Stimulated activated naive CD4-positive, alpha-beta T cell (primary cell): ENCODE results near the gene SERPIND1.
A peak's percentile ranks its signal among the peaks of the same experiment; 100 is the strongest.
"Not testable (repeated sequence)": the region's sequence is repeated elsewhere in the genome, so short reads cannot be mapped to it uniquely, and the experiment has no call there.

Experiments used
- DNase-seq, 6 experiments: peaks; one replicate each; lab custom pipeline; 2025; lab: John Stamatoyannopoulos, UW

The SERPIND1 gene, protein sequence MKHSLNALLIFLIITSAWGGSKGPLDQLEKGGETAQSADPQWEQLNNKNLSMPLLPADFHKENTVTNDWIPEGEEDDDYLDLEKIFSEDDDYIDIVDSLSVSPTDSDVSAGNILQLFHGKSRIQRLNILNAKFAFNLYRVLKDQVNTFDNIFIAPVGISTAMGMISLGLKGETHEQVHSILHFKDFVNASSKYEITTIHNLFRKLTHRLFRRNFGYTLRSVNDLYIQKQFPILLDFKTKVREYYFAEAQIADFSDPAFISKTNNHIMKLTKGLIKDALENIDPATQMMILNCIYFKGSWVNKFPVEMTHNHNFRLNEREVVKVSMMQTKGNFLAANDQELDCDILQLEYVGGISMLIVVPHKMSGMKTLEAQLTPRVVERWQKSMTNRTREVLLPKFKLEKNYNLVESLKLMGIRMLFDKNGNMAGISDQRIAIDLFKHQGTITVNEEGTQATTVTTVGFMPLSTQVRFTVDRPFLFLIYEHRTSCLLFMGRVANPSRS

DNA sequence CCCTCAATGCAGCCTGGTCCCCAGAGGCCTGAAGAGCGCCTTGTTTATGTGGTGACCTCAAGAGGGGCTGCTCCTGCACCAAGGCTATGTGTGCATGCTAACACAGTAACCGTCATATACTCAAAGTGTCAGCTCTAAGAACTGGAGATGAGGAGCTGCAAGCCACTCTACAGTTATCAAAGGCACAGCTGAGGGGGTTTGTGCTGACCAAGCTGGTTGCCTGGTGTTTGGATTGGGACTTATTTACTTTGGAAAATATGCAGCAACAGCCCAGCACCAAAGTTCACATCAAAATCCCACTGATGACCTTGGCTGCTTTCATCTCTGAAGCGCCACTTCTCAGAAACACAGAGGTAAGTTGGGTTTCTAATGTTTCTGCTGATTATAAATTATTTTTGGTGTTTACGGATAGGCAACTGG lies at the start of gene SERPIND1:
TSS of gene SERPIND1 (plus strand) at position 321 of the 420 bp plus-strand sequence. CDS start 5,200 bp downstream, outside the sequence.
- no peak for DNase-seq

GRCh38 chr22:20724676-20725454 lies 49.0 kb upstream of the SERPIND1 start:
- no peak for DNase-seq

GRCh38 chr22:20725987-20726558 lies 47.8 kb upstream of the SERPIND1 start:
- no peak for DNase-seq

DNA sequence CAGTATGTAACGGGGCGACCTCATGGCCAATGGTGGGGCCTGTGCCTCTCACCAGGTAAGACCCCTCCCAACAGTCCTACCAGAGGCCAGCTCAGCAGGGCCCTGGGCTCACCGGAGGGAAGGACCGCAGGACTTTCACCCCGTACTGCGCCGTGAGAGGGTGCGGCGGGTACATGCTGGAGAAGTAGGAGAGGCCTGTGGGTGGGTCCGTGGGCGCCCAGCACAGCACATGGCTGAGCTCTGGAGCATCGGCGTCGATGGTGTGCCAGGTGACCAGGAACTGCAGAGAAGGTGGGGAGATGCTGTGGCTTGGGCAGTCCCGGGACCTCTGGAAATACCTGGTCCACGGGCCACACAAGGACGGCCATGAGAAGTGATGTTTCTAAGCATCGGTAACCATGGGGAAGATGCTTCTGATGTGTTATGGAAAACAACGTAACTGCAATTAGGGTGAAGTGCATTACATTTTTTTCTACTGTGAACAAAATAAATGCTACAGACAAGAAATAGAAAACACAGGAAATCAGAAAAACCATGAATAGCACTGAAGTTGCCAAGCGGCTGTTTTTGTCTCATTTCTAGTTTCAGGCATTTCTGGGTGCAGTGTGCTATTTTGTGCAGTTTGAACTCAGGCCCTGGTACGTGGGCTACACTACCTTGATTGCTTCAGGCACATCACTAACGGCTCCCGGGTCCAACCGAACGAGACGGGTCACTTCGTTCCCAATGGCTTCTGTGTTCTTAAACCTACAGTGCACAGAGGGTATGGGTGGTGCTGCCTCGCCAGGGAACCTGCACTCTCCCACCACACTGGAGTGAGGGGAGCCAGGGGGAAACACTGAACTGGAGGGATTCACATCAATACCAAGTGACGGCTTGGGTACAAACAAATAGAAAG lies 46.5 kb upstream of the SERPIND1 start:
- no peak for DNase-seq

DNA sequence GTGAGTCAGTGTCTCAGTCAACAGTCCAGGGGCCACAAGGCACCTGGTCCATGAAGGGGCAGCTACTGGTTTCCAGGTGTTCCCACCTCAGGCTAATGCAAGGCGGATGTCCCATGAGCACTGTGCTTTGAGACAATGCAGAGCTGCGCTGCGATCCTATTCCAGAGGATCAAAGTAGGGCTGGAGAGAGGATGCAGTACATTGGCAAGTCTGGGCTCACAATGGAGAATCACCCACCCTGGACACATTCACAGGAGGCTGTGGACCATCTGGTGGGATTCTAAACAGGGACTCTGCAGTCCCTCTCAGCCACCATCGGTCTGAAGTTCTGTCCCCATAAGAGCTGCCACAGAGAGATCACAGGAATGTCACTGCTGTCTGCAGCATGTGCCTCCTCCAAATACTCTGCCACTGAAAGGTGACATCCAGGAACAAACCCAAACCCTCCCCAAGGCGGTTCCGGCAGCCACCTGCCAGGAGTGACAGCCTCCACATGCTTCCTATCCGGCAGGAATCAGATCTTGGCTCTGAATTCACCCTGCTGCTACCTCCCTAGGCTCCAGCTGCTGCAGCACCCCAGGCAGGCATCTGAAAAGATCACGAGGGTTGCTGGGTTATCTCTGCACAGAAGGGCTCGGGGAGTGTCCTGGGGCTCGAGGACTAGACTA lies 45.3 kb upstream of the SERPIND1 start:
- DNase-seq, result no peak

DNA sequence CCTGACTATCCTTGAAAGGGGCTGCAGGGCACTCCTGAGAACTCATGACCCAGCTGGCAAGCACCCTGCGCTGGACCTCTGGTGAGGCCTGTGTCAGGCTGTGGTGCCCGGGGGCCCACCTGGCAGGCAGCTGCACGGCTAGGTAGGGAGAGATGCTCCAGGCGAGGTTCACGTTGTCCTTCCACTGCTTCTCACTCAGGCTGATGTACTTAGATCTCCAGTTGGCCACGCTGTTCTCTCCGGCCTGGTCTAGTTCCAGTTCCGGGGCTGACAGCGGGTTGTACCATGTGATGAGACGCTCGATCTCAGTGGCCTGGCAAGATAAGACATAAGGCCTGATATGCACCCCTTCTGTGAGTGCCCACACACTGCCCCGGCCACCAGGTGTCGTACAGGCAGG lies 44.7 kb upstream of the SERPIND1 start:
- no peak for DNase-seq

- DNase-seq, result not testable (repeated sequence)
Measured at GRCh38 chr22:20732431-20732830, 41.5 kb upstream of the SERPIND1 start.

DNA sequence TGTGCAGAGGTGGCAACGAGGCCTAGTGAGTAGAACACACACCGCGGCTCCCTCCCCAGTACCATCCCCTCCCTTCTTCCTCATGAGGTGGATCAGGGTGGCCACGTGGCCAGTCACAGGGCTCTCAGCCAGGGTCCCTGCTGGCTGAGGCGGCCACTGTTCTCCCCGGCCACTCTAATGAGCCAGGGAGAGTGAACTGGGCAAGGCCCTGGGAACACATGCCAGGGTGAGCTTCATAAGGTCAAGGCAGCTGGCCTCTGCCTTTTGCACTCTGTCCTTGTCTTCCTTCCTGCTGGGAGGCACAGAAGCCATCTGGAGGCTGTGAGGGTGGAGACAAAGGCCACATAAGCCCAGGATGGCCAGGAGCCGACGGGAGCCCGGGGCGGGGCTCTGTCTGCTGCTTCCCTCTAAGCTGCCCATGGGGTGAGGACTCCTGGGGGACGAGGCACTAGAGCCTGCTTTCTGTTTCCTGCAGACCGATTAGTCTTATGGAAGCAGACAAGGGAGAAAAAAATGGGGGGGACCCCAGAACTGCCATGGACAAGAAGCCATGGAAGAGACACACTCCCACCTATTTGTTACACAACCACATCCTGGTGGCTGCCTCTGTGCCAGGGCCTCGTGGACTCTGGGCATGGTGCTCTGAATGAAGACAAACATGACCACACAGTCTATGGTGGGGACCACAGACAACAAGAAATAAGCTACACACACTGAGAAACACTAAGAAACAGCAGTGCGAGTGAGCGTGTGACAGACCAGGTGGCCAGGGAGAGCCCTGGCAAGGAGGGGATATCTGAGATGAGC lies 38.4 kb upstream of the SERPIND1 start:
- DNase-seq, result not testable (repeated sequence)

DNA sequence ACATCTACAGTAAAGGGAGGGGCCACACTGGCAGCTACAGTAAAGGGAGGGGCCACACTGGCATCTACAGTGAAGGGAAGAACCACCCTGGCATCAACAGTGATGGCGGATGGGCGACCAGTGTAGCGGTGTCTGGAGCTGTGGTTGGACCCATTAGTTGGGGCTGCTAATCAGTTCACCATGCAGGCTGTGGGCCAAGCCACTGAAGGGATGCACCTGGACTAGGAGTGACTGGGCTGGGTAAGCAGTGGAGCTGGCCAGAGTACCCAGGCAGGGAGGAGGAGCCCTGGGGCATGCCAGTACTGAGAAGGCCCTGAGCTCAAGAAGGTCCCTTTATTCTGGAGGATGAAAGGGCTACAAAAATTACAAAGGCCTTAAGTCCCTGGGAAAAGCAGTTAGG lies 37.0 kb upstream of the SERPIND1 start:
- not testable (repeated sequence) for DNase-seq

GRCh38 chr22:20738394-20739089 lies 35.4 kb upstream of the SERPIND1 start:
- DNase-seq, result no peak

DNA sequence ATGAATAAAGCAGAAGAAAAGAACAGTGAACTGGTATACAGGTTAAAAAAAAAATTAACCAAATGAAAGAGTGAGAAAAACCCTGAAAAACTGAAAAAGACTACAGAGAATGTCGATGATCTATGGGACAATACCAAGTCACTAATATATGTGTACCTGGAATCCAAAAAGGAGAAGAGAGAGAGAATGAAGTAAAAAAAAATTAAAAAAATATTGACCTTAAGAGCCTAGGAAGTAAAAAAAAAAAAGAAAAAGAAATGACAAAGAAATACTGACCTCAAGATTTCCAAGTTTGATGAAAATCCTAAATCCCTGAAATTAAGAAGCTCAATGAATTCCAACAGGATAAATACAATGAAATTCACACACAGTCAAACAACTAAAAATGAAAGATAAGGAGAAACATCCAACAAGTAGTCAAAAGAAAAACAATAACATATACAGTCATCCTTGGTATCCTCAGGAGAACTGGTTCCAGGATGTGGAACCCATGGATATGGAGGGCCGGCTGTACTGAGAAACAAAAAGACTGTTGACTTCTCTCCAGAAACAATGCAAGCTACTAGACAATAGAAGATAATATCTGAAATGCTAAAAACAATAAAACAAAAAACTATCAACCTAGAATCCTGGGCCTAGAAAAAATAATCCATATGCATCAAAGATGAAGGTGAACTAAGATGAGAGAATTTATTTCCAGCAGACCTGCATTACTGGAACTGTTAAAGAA lies 33.5 kb upstream of the SERPIND1 start:
- no peak for DNase-seq

- no peak for DNase-seq
Measured at GRCh38 chr22:20741008-20741633, 32.8 kb upstream of the SERPIND1 start.

GRCh38 chr22:20741634-20742581 lies 32.0 kb upstream of the SERPIND1 start:
- peak in 5 of 6 experiments; percentile 7 to 49 (median 24) for DNase-seq

DNA sequence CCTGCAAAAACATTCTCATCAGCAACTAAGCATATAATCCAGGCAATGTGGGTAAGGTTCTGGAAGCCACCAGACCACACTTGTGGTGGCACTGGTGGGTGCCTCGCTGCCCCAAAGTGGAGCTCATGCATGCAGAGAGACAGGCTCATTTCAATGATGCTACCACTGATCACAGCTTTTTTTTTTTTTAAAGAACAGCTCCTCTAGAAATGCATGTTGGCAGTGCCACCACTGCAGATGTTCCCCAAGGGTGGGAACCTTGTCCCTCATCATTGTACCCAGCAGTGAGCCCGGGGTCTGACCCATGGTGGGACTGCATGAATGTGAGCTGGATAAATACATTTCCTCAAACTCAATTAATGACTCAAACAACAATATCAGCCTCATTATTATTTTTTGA lies 31.1 kb upstream of the SERPIND1 start:
- no peak for DNase-seq

- DNase-seq, result no peak
Measured at GRCh38 chr22:20744456-20744855, 29.5 kb upstream of the SERPIND1 start.

GRCh38 chr22:20745119-20745518 lies 28.8 kb upstream of the SERPIND1 start:
- no peak for DNase-seq
